Head of caudate nucleus (tissue), 42 donors: ENCODE results near the gene IFFO2.

ENCODE experiments used
- DNase-seq, 42 donors: peaks; one replicate each; pipeline versions ENCODE4 v3.0.0 to v3.0.0-alpha.2; 2020 to 2021; ENCODE audit warnings: mixed read lengths in 7 of 42
- intact Hi-C: fragments of 100-400 bp; cut with DNase I; formaldehyde crosslinking; loops from one replicate; pipeline ENCODE4 v1.15.0; 2022

Gene IFFO2

GRCh38 chr1:18885311-18886002, 71.0 kb downstream of the IFFO2 start:
- intact Hi-C loops, result no loop called here
- DNase-seq, result no peak

GRCh38 chr1:18884727-18885126, 71.7 kb downstream of the IFFO2 start:
- no peak for DNase-seq
- intact Hi-C loops, result no loop called here

- intact Hi-C loops, result no loop called here
- DNase-seq, result no peak
Measured at GRCh38 chr1:18884419-18884717, 72.1 kb downstream of the IFFO2 start.

GRCh38 chr1:18883636-18884418, 72.6 kb downstream of the IFFO2 start:
- peak; percentile 80 to 96 (median 89) for DNase-seq
- intact Hi-C loops, result no loop called here

- intact Hi-C loops, result no loop called here
Measured at GRCh38 chr1:18883079-18883478, 73.4 kb downstream of the IFFO2 start.

GRCh38 chr1:18882486-18882885, 74.0 kb downstream of the IFFO2 start:
- peak in 19 of 42 donors; percentile 18 to 75 (median 30) for DNase-seq
- intact Hi-C loops, result no loop called here

More at GRCh38 chr1:18883079-18883478, 73.4 kb downstream of the IFFO2 start:
- no peak for DNase-seq

- intact Hi-C loops, result no loop called here
- no peak for DNase-seq
Measured at GRCh38 chr1:18881642-18882431, 74.6 kb downstream of the IFFO2 start.

- no peak for DNase-seq
- intact Hi-C loops, result no loop called here
Measured at GRCh38 chr1:18881164-18881563, 75.3 kb downstream of the IFFO2 start.

- intact Hi-C loops, result no loop called here
- no peak for DNase-seq
Measured at GRCh38 chr1:18880585-18880984, 75.9 kb downstream of the IFFO2 start.

- intact Hi-C loops, result loop anchor here (5.0 kb wide), 1 partner anchor 283 kb away; no protein-coding TSS in a partner anchor
- DNase-seq, result no peak
Measured at GRCh38 chr1:18879791-18880309, 76.6 kb downstream of the IFFO2 start.

- no peak for DNase-seq
- intact Hi-C loops, result loop anchor here (5.0 kb wide), 1 partner anchor 282 kb away; no protein-coding TSS in a partner anchor
Measured at GRCh38 chr1:18879215-18879790, 77.2 kb downstream of the IFFO2 start.

GRCh38 chr1:18878538-18879214, 77.8 kb downstream of the IFFO2 start:
- DNase-seq, result no peak
- intact Hi-C loops, result loop anchor here (5.0 kb wide), 1 partner anchor 281 kb away; no protein-coding TSS in a partner anchor

- no peak for DNase-seq
- intact Hi-C loops, result loop anchor here (5.0 kb wide), 1 partner anchor 280 kb away; no protein-coding TSS in a partner anchor
Measured at GRCh38 chr1:18877282-18877681, 79.2 kb downstream of the IFFO2 start.

- DNase-seq, result no peak
- intact Hi-C loops, result loop anchor here (5.0 kb wide), 1 partner anchor 279 kb away; no protein-coding TSS in a partner anchor
Measured at GRCh38 chr1:18876210-18876609, 80.3 kb downstream of the IFFO2 start.

GRCh38 chr1:18875796-18876128, 80.7 kb downstream of the IFFO2 start:
- no peak for DNase-seq
- intact Hi-C loops, result loop anchor here (5.0 kb wide), 1 partner anchor 278 kb away; no protein-coding TSS in a partner anchor

GRCh38 chr1:18875107-18875795, 81.2 kb downstream of the IFFO2 start:
- intact Hi-C loops, result loop anchor here (5.0 kb wide), 1 partner anchor 278 kb away; no protein-coding TSS in a partner anchor
- DNase-seq, result peak; percentile 69 to 93 (median 85)

- intact Hi-C loops, result no loop called here
Measured at GRCh38 chr1:18874600-18874999, 81.9 kb downstream of the IFFO2 start.

GRCh38 chr1:18874036-18874435, 82.4 kb downstream of the IFFO2 start:
- no peak for DNase-seq
- intact Hi-C loops, result no loop called here

More at GRCh38 chr1:18874600-18874999, 81.9 kb downstream of the IFFO2 start:
- no peak for DNase-seq
